ENCODE results near the gene SPG7.
A peak's percentile ranks its signal among the peaks of the same experiment; 100 is the strongest.

SPG7 gene

GRCh38 chr16:89572485-89573205 is 64.4 kb downstream of the SPG7 start:
- Histone ChIP-seq H3K4me2 (ENCODE audit: low read length, poor library complexity, severe bottlenecking) (no peak overlapping the region), H3K9ac (ENCODE audit: low read length) (no peak overlapping the region), H3K14ac (ENCODE audit: low read length in 2 of 2) (no peak overlapping the region), H4K8ac (ENCODE audit: low read length) (no peak overlapping the region), H3K18ac (ENCODE audit: low read depth in 1 of 2, low read length in 2 of 2) (no peak overlapping the region), H3K23ac (ENCODE audit: low read length in 2 of 2) (no peak overlapping the region), H3K27me3 (ENCODE audit: control insufficient read depth in 1 of 2, insufficient read depth in 1 of 2, low read length in 2 of 2) (peaks cover 9 to 62% of the 10 kb centered on the region in 2 experiments), H2BK15ac (ENCODE audit: low read depth, poor library complexity, severe bottlenecking) (no peak overlapping the region), H3K79me1 (replicated peaks; ENCODE audit: low read length, poor library complexity, severe bottlenecking) (no peaks in the 10 kb centered on the region), H3K27ac (ENCODE audit: low read length, poor library complexity, severe bottlenecking) (no peak overlapping the region), H3K36me3 (ENCODE audit: control insufficient read depth in 1 of 2, insufficient read depth in 2 of 2, low read depth in 1 of 2, low read length in 2 of 2) (no peaks in the 10 kb centered on the region), H4K91ac (ENCODE audit: low read length) (peak overlapping the region; percentile 21), H3K4me1 (ENCODE audit: control insufficient read depth, insufficient read depth, low read depth, low read length) (peaks cover 29% of the 10 kb centered on the region), H2BK5ac (ENCODE audit: low read depth, low read length, poor library complexity, severe bottlenecking) (no peak overlapping the region), H3K9me3 (ENCODE audit: control insufficient read depth, low read length) (no peaks in the 10 kb centered on the region), H2BK12ac (ENCODE audit: low read length in 2 of 2) (no peak overlapping the region), H3K4me3 (ENCODE audit: insufficient read depth in 1 of 2, low read depth in 1 of 2, low read length in 2 of 2) (no peak overlapping the region), H2AK5ac (ENCODE audit: low read length, severe bottlenecking) (no peak overlapping the region), H2BK120ac (ENCODE audit: low read depth, low read length) (no peak overlapping the region), H3K4ac (ENCODE audit: low read depth in 1 of 2, low read length in 2 of 2) (no peak overlapping the region), H2AFZ (ENCODE audit: low read depth, low read length) (no peak overlapping the region)
- DNase-seq, result no peak
- 88% methylated on average over 19 of the region's 19 CpGs for WGBS

DNA sequence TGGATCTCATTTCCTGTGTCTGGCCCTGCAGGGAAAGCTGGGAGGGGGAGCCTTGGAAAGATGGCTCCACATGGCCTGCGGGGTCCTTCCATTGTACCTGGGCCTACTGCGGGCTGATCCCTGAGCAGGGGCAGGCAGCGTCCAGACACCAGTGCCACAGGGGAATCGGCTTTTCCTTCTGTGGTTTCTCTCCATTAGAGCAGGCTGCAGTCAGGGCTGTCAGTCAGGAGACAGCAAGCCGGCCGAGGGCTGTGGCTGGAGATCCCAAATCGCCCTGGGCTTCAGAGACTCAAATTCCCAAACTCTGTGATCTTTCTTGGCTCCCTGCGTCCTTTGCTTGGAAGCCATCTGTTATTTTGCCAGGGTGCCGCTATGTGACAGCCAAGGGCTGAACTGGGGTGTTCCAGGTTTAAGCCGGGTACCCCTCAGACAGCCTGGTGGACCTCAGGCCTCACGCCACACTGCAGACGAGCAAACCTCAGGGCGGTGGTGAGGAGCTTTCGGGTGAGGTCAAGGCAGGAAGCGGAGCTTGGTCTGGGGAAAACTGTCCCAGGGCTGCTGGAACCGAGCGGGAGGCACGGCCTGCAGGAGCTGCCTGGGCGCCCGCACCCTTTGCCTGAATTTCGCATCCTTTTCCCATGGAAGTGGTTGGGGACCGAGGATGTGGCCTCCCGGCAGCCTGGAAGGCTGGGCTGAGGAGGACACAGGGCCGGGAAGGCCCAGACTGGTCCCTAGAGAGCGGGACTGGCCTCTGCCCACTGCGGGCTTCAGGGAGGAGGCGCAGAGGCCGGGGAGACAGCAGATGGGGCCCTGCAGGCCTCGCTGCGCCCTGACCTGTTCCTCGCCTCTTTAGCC is 65.8 kb downstream of the SPG7 start:
- H2AFZ ChIP-seq (ENCODE audit: low read depth, low read length), result no peak overlapping the region
- no peaks in the 10 kb centered on the region for H3K9me3 ChIP-seq (ENCODE audit: control insufficient read depth, low read length)
- no peak overlapping the region for H3K23ac ChIP-seq (ENCODE audit: low read length in 2 of 2)
- H2BK12ac ChIP-seq (ENCODE audit: low read length in 2 of 2), result peak overlapping the region in 1 of 2 experiments; percentile 26
- no peaks in the 10 kb centered on the region for H3K79me1 ChIP-seq (replicated peaks; ENCODE audit: low read length, poor library complexity, severe bottlenecking)
- peak overlapping the region; percentile 94 for H4K91ac ChIP-seq (ENCODE audit: low read length)
- peak overlapping the region in 1 of 2 experiments; percentile 62 for H3K4me3 ChIP-seq (ENCODE audit: insufficient read depth in 1 of 2, low read depth in 1 of 2, low read length in 2 of 2)
- no peak overlapping the region for H3K27ac ChIP-seq (ENCODE audit: low read length, poor library complexity, severe bottlenecking)
- H2BK5ac ChIP-seq (ENCODE audit: low read depth, low read length, poor library complexity, severe bottlenecking), result no peak overlapping the region
- H3K27me3 ChIP-seq (ENCODE audit: control insufficient read depth in 1 of 2, insufficient read depth in 1 of 2, low read length in 2 of 2), result peaks cover 9 to 53% of the 10 kb centered on the region in 2 experiments
- H3K18ac ChIP-seq (ENCODE audit: low read depth in 1 of 2, low read length in 2 of 2), result peak overlapping the region; percentile 9 to 91
- H3K9ac ChIP-seq (ENCODE audit: low read length), result peak overlapping the region; percentile 51
- H4K8ac ChIP-seq (ENCODE audit: low read length), result peak overlapping the region; percentile 97
- no peak for DNase-seq
- H2AK5ac ChIP-seq (ENCODE audit: low read length, severe bottlenecking), result no peak overlapping the region
- H3K4ac ChIP-seq (ENCODE audit: low read depth in 1 of 2, low read length in 2 of 2), result peak overlapping the region; percentile 8 to 80
- WGBS, result 67% methylated on average over 31 of the region's 31 CpGs
- peaks cover 27% of the 10 kb centered on the region for H3K4me1 ChIP-seq (ENCODE audit: control insufficient read depth, insufficient read depth, low read depth, low read length)
- H3K4me2 ChIP-seq (ENCODE audit: low read length, poor library complexity, severe bottlenecking), result peak overlapping the region; percentile 86
- no peak overlapping the region for H2BK120ac ChIP-seq (ENCODE audit: low read depth, low read length)
- H2BK15ac ChIP-seq (ENCODE audit: low read depth, poor library complexity, severe bottlenecking), result peak overlapping the region; percentile 75
- no peaks in the 10 kb centered on the region for H3K36me3 ChIP-seq (ENCODE audit: control insufficient read depth in 1 of 2, insufficient read depth in 2 of 2, low read depth in 1 of 2, low read length in 2 of 2)
- no peak overlapping the region for H3K14ac ChIP-seq (ENCODE audit: low read length in 2 of 2)

- Histone ChIP-seq H3K14ac (ENCODE audit: low read length in 2 of 2) (no peak overlapping the region), H3K23ac (ENCODE audit: low read length in 2 of 2) (no peak overlapping the region), H2AFZ (ENCODE audit: low read depth, low read length) (peak overlapping the region; percentile 15), H3K9ac (ENCODE audit: low read length) (peak overlapping the region; percentile 51), H3K4me1 (ENCODE audit: control insufficient read depth, insufficient read depth, low read depth, low read length) (peaks cover 27% of the 10 kb centered on the region), H2BK15ac (ENCODE audit: low read depth, poor library complexity, severe bottlenecking) (peak overlapping the region; percentile 80), H2BK12ac (ENCODE audit: low read length in 2 of 2) (peak overlapping the region; percentile 37 to 61), H2AK5ac (ENCODE audit: low read length, severe bottlenecking) (no peak overlapping the region), H3K9me3 (ENCODE audit: control insufficient read depth, low read length) (no peaks in the 10 kb centered on the region), H3K4me2 (ENCODE audit: low read length, poor library complexity, severe bottlenecking) (peak overlapping the region; percentile 86), H4K91ac (ENCODE audit: low read length) (peak overlapping the region; percentile 94), H2BK120ac (ENCODE audit: low read depth, low read length) (no peak overlapping the region), H2BK5ac (ENCODE audit: low read depth, low read length, poor library complexity, severe bottlenecking) (no peak overlapping the region), H3K27ac (ENCODE audit: low read length, poor library complexity, severe bottlenecking) (no peak overlapping the region), H3K4me3 (ENCODE audit: insufficient read depth in 1 of 2, low read depth in 1 of 2, low read length in 2 of 2) (peak overlapping the region in 1 of 2 experiments; percentile 62), H4K8ac (ENCODE audit: low read length) (peak overlapping the region; percentile 97), H3K79me1 (replicated peaks; ENCODE audit: low read length, poor library complexity, severe bottlenecking) (no peaks in the 10 kb centered on the region), H3K4ac (ENCODE audit: low read depth in 1 of 2, low read length in 2 of 2) (peak overlapping the region; percentile 80 to 84), H3K18ac (ENCODE audit: low read depth in 1 of 2, low read length in 2 of 2) (peak overlapping the region; percentile 80 to 91), H3K36me3 (ENCODE audit: control insufficient read depth in 1 of 2, insufficient read depth in 2 of 2, low read depth in 1 of 2, low read length in 2 of 2) (peaks cover 0 to 4% of the 10 kb centered on the region in 2 experiments), H3K27me3 (ENCODE audit: control insufficient read depth in 1 of 2, insufficient read depth in 1 of 2, low read length in 2 of 2) (peaks cover 3 to 47% of the 10 kb centered on the region in 2 experiments)
- peak; percentile 80 for DNase-seq
- WGBS, result 2% methylated on average over 50 of the region's 55 CpGs
These were observed 66.6 kb downstream of the SPG7 start for GRCh38 chr16:89574681-89575246.
